C4-2B (cell line): ENCODE data around the gene MRPL20.

Experiments used
- H3K27ac ChIP-seq: fragments of 450-650 bp; 2 replicates; pipeline ENCODE4 v1.5.1; 2017
- ZFX ChIP-seq: fragments of 450-650 bp; IDR thresholded peaks from 2 replicates; pipeline ENCODE4 v1.6.1; 2017
- TF ChIP-seq, protein P1 (sequence below): fragments of 450-650 bp; conservative IDR thresholded peaks from 2 replicates; pipeline ENCODE4 v1.5.1; 2017; ENCODE audit warnings: mild to moderate bottlenecking

The MRPL20 gene

DNA sequence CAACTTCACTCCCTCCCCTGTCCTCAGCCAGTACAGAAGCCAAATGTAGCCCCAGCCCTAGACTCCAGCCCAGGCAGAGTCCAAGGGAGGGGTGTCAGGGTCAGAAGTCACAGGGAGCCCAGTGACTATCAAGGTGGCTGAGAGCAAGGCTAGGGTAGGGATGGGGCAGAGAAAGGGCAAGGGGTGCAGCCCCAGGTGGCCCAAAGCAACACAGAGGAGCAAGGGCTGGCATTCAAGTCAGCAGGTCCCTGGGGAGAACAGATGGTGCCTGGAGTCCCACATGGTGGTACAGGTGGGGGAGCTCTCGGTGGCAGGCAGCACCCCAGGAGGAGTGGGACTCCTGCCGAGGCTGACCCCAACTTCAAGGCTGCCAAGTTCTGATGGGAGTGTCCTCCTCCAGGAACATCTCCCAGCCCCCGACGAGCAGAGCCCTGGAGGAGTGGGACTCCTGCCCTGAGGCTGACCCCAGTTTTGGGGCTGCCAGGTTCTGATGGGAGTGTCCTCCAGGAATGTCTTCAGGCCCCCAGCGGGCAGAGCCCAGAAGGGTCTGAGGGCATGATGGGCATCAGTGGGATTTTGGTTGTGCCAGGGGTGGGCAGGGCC is 54.2 kb downstream of the MRPL20 start:
- no peak for TF ChIP-seq ZFX
- TF ChIP-seq, protein P1, sequence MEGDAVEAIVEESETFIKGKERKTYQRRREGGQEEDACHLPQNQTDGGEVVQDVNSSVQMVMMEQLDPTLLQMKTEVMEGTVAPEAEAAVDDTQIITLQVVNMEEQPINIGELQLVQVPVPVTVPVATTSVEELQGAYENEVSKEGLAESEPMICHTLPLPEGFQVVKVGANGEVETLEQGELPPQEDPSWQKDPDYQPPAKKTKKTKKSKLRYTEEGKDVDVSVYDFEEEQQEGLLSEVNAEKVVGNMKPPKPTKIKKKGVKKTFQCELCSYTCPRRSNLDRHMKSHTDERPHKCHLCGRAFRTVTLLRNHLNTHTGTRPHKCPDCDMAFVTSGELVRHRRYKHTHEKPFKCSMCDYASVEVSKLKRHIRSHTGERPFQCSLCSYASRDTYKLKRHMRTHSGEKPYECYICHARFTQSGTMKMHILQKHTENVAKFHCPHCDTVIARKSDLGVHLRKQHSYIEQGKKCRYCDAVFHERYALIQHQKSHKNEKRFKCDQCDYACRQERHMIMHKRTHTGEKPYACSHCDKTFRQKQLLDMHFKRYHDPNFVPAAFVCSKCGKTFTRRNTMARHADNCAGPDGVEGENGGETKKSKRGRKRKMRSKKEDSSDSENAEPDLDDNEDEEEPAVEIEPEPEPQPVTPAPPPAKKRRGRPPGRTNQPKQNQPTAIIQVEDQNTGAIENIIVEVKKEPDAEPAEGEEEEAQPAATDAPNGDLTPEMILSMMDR, result no peak
- H3K27ac ChIP-seq, result peak overlapping the region; percentile 86
